Neural progenitor cell (in vitro differentiated cells): ENCODE measurements around the gene NPTN.

ENCODE experiments used
- CTCF ChIP-seq: fragments of 200-600 bp; sonication (generic); IDR thresholded peaks from 2 replicates; pipeline ENCODE4 v1.5.1; 2017; ENCODE audit warnings: antibody characterized with exemption, mild to moderate bottlenecking
- EZH2 ChIP-seq: fragments of 200-600 bp; sonication (generic); IDR thresholded peaks from 2 replicates; pipeline ENCODE4 v1.6.1; 2017; ENCODE audit warnings: antibody characterized with exemption, mild to moderate bottlenecking, moderate library complexity
- EZH2phosphoT487 ChIP-seq: fragments of 200-600 bp; sonication (generic); IDR thresholded peaks from 2 replicates; pipeline ENCODE4 v1.6.1; 2017; ENCODE audit warnings: antibody characterized with exemption

GRCh38 chr15:73596174-73596573 lies 37.0 kb downstream of the NPTN start:
- TF ChIP-seq CTCF, result no peak
- no peak for TF ChIP-seq EZH2
- no peak for TF ChIP-seq EZH2phosphoT487
